Activated T-cell treated with anti-CD3 and anti-CD28 coated beads, Interleukin-2, amount 50 U/mL, for 48 hours (primary cell): ENCODE measurements around the gene AP1AR.
"Not testable (repeated sequence)": the region's sequence is repeated elsewhere in the genome, so short reads cannot be mapped to it uniquely, and the experiment has no call there.

Experiments
- DNase-seq, 2 experiments: peaks; one replicate each; pipeline ENCODE4 v3.0.0-alpha.2; 2020

The AP1AR gene

GRCh38 chr4:112279025-112279881 lies 47.7 kb downstream of the AP1AR start:
- DNase-seq = no peak

- DNase-seq = no peak
These were observed 48.3 kb downstream of the AP1AR start for GRCh38 chr4:112279882-112280315.

- DNase-seq = no peak
These were observed 48.9 kb downstream of the AP1AR start for GRCh38 chr4:112280386-112281056.

GRCh38 chr4:112281895-112282398 lies 50.4 kb downstream of the AP1AR start:
- DNase-seq = not testable (repeated sequence)

DNA sequence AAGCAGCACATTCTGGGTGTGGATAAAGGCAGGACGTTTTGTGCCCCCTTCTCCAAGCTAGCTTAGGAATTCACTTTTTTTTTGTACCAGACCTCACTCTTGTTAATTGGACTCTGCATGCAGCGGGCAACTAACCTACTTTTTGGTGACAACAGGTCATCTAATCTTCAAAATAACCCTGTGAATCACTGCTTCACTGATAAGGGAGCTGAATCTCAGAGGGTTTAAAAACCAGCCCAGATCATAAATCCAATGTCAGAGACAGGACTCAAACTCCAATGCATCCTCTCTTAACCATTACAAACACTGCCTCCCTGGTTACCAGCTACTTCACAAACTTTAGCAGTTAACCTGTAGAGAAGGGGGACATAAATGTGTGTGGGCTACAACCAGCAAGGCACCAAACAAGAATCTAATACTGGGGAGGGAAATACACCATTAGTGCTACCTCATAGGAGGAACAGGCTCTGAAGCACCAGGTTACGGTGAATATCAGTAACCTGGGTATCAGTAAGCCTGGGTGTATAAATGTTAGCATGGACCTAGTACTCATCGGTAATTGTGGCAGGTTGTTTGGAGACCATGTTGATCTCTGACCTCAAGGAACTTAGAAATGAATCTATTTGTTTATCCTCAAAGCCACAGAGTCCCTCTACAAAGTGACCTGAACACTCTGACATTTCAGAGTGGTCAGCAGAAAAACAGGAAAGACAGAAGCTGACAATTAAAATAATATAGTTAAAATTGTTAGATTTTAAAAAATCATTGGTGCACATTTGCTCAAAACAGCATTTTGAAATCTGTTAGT lies 51.5 kb downstream of the AP1AR start:
- no peak for DNase-seq

- no peak for DNase-seq
These were observed 52.6 kb downstream of the AP1AR start for GRCh38 chr4:112284166-112284565.

- no peak for DNase-seq
These were observed 53.2 kb downstream of the AP1AR start for GRCh38 chr4:112284662-112285411.

DNA sequence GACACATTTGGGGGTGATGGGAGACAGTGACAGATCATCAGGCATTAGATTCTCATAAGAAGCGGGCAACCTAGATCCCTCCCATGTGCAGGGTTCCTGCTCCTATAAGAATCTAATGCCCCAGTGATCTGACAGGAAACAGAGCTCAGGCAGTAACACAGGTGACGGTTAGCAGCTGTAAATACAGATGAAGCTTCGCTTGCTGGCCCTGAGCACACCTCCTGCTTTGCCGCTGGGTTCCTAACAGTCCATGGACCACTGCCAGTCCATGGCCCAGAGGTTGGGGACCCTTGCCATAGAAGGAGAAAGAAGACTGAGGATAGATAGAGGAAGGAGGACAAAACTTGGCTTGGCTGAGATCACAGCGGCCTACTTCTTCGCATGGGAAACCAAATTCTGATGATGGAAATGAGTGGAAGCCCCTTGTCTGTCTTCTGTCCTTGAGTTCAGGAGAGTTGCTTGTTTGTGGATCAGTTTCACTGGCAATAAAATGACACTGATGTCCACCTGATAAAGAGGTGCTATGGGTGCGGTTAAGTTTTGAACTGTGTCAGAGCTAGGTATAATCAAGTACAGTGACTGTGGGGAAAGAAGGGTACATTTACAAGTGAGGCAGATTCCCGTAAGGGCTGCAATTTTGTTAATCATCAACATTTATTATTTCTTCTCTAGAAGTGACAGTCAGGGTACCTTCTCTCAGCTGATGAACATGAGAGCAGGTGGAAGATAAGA lies 55.8 kb downstream of the AP1AR start:
- no peak for DNase-seq

DNA sequence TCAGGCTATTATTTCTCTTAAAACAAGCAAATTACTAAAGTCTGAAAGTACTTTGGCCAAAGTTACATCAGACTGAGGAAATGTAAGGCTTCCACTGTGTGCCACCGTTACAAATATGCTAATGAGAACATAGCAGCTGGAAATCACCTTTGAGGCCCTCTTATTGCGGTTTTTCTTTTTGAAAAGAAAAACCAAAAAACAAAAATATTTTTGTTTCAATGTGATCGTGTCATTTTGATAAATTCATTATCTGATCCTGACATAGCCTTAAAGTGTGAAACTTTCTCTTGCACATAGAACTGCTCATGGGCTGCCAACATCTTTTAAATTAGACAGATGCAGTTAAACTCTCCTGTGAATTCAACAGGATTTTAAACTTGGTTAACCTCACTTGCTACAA lies 56.9 kb downstream of the AP1AR start:
- no peak for DNase-seq

DNA sequence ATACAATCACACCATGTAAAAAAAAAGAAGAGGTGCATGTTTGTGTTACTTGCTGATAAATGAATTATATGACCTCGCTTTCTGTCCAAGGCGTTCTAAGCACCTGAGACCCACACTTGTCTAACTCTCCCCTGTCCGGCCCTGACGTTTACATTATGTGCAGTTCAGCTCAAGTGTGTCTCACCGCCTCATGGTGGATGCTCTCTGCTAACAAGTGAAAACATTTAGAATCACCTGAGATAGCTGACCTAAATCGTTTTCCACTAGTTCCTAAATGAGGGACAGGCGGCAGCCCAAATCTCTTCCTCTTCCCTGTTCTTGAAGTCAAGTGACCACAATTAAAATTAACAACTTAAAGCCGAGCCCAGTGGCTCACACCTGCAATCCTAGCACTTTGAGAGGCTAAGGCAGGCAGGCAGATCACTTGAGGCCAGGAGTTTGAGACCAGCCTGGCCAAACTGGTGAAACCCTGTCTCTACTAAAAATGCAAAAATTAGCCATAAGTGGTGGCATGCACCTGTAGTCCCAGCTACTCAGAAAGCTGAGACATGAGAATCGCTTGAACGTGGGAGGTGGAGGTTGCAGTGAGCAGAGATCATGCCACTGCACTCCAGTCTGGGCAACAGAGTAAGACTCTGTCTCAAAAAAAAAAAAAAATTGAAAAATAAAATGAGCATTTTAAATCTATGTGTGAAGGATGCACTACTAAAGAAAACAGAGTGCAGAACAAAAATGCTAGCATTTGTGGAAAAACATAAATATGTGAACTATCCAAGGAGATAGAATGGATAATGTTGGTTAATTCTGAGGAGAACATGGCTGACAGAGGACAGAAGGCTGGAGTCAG lies 58.0 kb downstream of the AP1AR start:
- DNase-seq = no peak

- no peak for DNase-seq
These were observed 58.8 kb downstream of the AP1AR start for GRCh38 chr4:112290341-112290740.

- DNase-seq = no peak
These were observed 65.6 kb downstream of the AP1AR start, which contains the start of gene ALPK1 for GRCh38 chr4:112296949-112297880. ALPK1 (plus strand) TSS chr4:112297369.

DNA sequence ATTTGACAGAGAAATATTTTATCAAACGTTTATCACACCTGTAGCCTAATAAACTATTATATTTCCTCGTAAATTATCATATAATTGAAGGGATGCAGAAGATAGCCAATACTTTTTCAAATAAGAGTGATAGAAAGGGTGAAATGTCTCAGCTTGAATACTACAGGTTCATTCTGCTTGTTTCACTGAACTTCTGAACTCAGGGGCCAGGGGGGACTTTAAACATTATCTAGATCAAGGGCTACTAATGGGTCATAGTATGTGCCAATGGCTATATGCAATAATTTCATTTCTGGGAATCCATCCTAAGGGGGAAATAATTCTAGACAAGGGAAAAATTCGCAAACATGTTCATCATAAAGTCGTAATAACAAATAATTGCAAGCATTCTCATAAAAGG lies 68.1 kb downstream of the AP1AR start:
- no peak for DNase-seq

DNA sequence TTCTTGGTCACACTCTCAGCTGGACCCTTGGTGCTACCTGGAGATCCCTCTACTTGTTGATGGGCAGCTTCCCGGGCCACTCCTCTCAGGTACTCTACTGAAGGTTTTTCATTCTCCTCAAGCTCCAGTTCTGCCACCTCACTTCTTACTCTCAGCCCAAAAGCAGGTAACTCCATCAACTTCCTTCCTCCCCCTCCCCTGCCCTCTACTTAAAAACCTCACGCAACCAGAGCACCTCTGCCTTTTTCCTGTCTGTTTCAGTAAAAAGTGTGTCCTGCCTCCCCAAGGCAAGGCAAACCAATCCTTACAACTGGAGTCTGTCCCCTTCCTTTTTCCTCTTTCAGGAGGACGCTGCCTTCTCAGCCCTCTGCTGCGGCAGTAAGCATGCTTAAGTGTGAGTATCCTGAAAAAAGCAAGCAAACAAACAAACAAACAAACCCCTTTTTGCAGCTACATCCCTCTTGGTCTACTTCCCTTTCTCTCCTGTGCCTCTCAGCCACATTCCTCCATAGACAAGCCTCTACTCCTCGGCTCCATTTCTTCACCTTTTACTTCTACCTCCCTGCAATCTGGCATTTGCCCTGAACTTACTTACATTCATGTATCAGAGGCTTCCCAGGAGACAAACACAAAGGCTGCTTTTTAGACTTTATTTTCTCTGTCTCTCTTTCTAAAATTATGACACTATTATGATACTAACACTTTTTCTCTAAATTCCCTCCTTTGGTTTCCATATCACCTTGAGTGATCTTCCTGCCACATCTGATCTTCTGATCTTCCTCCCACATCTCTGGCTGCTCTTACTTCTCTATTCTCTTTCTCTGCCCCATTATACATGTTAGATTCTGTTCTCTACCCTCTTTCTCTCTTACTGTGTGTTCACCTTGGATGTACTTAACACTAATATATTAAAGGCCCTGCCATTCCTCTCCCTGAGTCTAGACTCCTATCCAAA lies 71.0 kb downstream of the AP1AR start:
- no peak for DNase-seq

DNA sequence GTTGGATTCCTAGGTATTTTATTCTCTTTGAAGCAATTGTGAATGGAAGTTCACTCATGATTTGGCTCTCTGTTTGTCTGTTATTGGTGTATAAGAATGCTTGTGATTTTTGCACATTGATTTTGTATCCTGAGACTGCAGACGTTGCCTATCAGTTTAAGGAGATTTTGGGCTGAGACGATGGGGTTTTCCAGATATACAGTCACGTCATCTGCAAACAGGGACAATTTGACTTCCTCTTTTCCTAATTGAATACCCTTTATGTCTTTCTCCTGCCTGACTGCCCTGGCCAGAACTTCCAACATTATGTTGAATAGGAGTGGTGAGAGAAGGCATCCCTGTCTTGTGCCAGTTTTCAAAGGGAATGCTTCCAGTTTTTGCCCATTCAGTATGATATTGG lies 73.9 kb downstream of the AP1AR start:
- DNase-seq = not testable (repeated sequence)

- peak; percentile 48 to 59 for DNase-seq
These were observed 77.7 kb downstream of the AP1AR start for GRCh38 chr4:112309263-112309791.

- DNase-seq = no peak
These were observed 79.9 kb downstream of the AP1AR start for GRCh38 chr4:112311516-112311915.
